Stimulated activated CD4-positive, alpha-beta T cell treated with anti-CD3 and anti-CD28 coated beads, Interleukin-1b, Interleukin-23, amount 100 ng/mL, for 48 hours (primary cell): ENCODE measurements around the gene PHF1.
"Not testable (repeated sequence)": the region's sequence is repeated elsewhere in the genome, so short reads cannot be mapped to it uniquely, and the experiment has no call there.

Experiments used
- DNase-seq: peaks from one replicate; pipeline ENCODE4 v3.0.0-alpha.2; 2020

The PHF1 gene

DNA sequence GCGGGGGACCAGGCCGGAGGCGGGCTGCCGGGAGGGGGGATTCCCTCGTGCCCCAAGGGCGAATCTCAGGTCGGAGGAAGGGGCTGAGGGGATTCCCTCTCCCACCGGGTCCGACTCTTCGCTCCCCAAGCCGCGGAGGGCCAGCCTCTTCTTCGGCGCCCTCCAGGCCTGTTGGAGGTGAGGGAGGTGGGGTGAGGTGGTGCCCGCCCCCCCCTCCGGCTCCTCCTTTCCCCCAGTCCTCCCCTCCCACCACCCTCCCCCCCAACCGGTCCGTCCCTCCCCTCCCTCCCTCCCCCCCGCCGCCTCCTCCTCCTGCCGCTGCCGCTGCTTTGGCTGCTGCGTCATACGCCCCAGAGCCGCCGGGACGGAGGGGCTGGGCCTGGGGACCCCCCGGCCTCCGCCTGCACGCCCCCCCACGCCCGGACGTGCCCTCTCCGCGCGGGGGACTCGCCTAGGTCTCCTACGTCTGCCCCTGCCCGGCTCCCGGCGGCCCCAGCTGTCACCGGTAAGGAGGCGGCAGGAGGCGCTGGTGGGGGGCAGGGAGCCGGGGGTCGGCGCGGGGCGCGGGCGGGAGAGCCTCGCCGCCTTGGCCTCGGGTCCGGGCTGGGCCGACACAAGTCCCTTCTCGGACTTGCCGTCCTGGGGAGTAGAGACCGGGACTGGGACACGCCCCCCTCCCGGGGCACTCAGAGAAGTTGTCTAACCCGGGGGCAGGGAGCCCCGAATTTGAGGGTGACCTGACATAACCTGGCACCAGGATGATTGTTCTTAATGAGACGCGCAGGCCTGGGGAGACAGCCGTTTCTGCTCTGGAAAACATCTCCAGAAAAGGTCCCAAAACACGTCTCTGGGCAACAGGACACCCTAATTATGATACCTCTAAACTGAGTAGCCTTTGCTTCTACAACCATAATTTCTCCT lies at the start of gene PHF1:
Gene PHF1 (plus strand): TSS at position 304 of the 921 bp plus-strand sequence. CDS start 1,250 bp downstream, outside the sequence.
- DNase-seq: no peak

DNA sequence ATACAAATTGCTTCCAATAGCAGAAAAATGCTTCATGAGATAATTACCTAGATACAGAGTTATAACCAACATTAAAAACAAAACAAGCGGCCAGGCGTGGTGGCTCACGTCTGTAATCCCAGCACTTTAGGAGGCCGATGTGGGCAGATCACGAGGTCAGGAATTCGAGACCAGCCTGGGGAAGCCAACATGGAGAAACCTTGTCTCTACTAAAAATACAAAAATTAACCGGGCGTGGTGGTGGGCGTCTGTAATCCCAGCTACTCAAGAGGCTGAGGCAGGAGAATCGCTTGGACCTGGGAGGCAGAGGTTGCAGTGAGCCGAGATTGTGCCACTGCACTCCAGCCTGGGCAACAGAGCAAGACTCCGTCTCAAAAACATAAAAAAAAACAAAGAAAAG lies 47.3 kb upstream of the PHF1 start:
- DNase-seq: not testable (repeated sequence)

DNA sequence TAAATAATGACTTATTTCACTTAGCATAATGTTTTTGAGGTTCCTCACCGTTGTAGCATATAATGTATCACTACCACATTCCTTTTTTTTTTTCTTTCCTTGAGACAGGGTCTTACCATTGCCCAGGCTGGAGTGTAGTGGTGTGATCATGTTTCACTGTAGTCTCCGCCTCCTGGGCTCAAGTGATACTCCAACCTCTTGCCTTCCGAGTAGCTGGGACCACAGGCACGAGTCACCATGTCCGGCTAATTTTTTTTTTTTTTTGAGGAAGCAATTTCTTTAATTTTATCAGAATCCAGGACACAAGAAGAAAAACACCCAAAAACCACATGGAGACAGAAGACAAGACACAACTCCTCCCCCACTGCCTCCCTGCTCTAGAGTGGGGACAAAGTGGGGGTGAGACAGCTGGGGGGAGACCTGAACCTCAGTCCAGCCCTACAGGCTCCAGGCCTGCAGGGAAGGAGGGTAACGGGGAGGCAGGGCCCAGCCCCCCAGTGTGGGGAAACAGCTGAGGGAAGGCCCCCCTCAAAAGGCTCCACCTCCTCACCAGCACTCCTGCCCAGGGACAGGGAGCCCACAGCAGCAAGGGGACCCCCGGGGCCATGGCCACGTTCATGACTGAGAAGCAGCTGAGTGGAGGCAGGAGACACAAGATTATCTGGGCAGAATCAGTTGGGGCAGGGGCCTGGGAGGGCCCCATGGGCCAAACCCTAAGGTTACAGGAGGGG lies 46.2 kb upstream of the PHF1 start:
- not testable (repeated sequence) for DNase-seq

DNA sequence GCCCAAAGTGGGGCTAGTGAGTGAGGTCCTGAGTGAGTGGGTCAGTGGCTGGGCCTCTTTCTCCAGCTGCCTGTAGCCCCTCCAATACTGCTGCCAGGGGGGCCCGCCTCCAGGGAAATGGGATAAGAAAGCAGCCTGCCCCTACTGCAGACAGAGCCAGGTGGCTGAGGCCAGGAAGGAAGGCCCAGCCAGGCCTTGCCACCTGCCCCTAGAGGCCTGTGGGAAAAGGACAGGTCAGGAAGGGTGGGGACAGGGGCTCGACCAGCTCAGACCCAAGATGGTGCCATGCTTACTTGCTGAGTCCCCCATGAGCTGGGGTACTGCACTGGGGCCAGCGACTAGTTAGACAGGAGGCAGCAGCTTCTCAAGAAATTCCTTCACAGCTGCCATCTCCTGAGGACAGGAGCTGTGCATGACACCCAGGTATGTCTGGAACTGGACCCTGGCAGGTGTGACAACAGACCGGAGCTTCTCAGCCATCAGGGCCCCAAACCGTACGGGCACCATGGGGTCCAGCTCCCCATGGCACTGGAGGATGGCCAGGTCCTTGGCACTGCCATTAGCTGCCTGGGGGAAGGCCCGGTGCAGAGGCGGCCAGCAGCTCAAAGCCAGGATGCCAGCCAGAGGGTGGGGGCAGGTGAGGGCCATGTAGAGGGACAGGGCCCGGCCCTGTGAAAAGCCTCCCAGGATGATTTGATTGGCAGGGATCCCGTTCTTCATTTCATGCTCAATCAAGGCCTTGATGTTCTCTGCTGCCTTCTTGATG lies 45.4 kb upstream of the PHF1 start:
- not testable (repeated sequence) for DNase-seq

DNA sequence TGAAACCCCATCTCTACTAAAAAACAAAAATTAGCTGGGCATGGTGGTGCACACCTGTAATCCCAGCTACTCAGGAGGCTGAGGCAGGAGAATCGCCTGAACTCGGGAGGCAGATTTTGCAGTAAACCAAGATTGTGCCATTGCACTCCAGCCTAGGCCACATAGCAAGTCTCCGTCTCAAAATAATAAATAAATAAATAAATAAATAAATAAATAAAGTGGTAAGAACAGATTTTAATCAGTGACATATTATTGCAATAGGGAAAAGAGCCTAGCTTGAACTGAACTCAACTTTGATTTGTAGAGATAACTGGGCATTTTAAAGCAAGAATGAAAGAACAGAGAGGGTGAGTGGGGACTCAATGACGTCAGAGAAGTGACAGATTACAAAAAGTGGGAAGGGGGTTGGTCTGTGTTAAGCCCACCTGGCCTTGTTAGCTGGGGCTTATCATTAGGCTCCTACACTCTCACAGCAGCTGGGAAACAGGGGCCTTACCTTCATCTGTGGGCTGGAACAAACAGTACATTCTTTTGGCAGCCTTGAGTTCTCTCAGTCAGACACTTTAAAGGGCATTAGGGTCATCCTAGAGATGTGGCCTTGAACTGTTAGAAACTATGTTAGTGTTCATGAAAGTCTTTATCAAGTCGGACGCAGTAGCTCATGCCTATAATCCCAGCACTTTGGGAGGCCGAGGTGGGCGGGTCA lies 43.7 kb upstream of the PHF1 start:
- no peak for DNase-seq

DNA sequence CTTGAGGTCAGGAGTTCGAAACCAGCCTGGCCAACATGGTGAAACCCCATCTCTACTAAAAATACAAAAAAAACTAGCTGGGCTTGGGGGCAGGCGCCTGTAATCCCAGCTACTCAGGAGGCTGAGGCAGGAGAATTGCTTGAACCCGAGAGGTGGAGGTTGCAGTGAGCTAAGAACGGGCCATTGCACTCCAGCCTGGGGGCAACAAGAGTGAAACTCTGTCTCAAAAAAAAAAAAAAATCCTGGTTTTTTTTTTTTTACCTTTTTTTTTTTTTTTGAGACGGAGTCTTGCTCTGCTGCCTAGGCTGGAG lies 43.1 kb upstream of the PHF1 start:
- DNase-seq: not testable (repeated sequence)

DNA sequence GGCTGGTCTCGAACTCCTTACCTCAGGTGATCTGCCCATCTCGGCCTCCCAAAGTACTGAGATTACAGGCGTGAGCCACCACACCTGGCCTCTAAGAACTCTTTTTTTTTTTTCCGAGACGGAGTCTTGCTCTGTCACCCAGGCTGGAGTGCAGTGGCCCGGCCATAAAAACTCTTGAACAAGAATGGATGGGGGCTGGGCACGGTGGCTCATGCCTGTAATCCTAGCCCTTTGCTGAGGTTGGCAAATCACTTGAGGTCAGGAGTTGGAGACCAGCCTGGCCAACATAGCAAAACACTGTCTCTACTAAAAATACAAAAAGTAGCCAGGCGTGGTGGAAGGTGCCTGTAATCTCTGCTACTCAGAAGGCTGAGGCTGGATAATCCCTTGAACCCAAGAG lies 38.9 kb upstream of the PHF1 start:
- not testable (repeated sequence) for DNase-seq

DNA sequence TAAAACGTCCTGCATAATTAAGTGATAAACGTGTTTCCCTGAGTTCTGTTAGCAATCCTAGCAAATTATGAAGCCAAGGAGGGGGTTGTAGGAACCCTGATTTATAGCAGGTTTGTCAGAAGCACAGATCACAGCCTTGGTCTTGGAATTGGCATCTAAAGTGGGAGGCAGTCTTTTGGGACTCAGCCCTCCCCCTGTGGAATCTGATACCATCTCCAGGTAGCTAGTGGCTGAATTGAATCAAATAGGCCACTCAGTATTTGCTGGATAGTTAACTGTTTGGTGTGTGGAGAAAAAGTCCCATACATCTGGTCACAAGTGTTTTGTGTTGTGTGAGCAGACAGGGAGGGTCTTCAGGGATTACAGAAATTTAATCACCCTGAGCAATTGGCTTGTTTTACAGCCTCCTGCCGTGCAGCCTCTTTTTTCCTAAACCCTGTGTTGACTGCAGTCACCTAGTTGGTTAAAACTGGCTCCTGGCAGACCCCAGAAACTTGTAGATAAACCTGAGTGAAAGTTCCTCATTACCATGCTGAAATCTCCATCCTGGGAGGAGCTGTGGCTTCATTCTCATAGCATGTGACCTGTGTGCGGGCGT lies 38.2 kb upstream of the PHF1 start:
- no peak for DNase-seq

DNA sequence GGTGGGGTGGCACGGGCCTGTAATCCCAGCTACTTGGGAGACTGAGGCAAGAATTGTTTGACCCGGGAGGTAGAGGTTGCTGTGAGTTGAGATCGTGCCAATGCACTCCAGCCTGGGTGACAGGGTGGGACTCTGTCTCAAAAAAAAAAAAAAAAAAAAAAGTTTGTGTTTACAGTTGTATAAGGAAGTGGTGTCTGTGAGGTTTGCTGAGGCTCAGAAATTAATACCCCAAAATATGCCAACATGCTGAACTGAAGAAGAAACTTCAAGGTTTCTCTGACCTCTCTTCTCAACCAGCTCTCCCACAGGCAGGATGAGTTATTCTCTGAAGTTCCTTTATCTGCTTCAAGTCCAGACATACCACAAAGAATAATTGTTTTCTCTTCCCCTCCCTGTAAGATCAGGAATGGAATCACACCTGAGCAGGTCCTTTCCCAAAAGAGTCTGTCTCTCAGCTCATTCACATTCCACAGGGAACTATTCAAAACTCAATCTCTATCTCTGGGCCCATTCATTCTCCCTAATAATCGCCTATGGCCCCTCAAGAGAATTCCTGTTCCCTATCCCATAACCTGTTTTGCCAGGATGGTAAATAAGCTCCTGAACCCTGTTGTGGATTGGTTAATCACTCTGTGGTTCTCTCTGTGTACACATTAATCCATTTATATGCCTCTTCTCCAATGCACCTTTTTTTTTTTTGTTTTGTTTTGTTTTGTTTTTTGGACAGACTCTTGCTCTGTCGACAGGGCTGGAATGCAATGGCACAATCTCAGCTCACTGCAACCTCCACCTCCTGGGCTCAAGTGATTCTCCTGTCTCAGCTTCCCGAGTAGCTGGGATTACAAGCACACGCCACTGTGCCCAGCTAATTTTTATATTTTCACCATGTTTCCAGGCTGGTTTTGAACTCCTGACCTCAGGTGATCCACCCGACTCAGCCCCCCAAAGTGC lies 36.6 kb upstream of the PHF1 start:
- no peak for DNase-seq

DNA sequence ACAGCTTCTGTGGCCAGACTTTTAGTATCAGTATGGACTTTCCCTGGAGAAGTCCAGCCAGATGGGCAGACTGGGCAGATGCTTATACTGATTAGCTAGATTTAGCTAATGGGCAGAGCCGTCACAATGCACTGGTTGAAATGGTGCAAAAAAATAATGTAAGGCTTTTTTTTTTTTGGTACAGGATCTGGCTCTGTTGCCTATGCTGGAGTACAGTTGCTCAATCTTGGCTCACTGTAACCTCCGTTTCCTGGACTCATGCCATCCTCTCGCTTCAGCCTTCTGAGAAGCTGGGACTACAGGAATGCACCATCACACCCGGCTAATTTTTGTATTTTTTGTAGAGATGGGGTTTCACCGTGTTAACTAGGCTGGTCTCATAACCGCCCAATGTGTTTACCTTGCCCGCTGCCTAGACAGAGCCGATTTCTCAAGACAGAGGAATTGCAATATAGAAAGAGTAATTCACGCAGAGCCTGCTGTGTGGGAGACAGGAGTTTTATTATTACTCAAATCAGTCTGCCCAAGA lies 35.6 kb upstream of the PHF1 start:
- DNase-seq: no peak

DNA sequence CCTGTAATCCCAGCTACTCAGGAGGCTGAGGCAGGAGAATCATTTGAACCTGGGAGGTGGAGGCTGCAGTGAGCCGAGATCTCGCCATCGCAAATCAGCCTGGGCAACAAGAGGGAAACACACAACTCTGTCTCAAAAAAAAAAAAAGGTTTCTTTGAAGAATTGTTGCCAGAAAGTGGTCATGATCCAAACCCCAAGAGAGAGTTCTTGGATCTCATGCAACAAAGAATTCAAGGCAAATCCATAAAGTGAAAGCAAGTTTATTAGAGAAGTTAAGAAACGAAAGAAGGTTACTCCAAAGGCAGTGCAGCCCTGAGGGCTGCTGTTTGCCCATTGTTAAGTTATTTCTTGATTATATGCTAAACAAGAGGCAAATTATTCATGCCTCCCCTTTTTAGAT lies 33.6 kb upstream of the PHF1 start:
- no peak for DNase-seq

DNA sequence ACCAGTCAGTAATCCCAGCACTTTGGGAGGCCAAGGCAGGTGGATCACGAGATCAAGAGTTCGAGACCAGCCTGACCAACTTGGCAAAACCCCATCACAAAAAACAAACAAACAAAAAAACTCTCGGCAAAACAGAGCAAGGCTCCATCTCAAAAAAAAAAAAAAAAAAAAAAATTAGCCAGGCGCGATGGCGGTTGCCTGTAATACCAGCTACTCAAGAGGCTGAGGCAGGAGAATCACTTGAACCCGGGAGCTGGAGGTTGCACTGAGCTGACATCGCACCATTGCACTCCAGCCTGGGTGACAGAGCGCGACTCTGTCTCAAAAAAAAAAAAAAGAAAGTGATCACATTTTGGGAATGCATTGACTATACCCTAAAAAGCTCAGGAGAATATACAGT lies 31.6 kb upstream of the PHF1 start:
- DNase-seq: not testable (repeated sequence)

DNA sequence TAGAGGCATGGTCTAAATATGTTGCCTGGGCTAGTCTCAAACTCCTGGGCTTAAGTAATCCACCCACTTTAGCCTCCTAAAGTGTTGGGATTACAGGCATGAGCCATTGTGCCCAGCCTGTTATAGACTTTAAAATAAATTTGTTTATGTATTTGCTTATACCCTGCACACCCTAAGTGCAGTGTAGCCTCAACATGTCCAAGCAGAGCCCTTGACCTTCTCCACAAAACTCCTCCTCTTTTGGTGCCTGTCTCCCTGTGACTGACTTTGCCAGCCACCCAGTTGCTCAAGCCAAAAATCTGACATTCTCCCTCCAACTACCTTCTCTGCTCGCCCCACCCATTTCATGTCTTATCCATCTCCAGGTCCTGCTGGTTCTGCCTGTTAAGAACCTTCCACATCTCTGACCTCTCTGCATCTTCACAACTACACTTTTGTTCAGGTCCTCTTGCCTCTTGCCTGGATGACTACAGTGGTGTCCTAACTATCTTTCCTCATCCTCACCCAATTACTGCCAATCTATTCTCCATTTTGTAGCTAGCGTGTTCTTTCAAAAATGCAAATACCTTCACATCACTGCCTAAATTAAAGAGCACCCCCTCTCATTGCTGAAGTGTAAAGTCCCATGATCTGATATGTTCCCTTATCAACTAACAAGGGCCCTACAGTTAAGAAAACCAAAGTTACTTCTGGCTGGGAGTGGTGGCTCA lies 30.4 kb upstream of the PHF1 start:
- no peak for DNase-seq

DNA sequence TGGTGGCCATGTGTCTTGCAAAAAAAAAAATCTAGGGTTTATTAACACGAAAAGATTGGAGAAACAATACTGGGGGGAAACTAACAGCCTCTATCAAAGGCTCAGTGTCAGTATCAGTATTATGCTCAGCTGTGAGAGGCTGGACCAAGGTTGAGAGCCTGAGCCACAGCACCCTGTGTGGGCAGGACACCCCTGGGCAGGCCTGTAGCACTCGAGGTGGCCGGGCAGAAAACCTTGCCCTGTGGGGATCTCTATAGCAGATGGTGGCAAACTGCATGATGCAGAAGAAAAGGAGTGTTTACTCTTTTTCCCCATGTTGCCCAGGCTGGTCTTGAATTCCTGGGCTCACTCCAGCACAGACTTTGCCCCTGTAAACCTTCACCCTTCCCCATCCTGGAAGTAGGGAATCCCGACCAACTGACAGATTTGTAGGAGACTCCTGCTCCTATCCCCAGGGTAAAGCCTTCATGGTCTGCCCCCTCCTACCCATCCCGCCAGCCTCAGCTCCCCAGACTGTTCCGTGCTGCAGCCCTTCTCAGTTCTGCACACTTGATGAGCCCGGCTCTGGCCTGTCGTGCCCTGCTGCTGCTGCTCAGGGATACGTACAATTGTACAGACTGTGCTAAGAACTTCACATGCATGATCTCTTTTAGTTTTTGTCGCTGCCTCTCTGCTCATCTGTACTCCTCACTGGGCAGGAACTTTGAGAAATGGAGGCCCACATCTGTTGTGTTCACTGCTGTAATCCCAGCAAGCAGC lies 27.2 kb upstream of the PHF1 start:
- no peak for DNase-seq

DNA sequence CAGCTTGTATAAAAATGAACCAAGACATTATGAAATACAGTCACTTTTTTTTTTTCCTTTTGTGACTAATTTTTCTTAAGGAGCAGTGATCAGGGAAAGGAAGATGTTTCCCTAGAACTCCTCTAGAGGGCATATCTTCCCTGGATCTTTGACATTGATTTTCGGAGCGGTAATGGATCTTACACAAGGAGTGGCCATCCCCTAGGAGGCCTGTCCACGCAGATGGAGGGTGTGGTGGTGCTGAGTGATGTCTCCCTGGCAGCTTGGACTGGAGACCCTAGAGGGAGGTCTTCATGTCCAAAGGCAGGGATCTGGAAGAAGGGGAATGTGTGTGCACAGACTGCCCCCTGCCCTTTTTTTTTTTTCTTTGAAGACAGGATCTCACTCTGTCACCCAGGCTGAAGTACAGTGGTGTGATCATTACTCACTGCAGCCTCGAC lies 26.2 kb upstream of the PHF1 start:
- no peak for DNase-seq

DNA sequence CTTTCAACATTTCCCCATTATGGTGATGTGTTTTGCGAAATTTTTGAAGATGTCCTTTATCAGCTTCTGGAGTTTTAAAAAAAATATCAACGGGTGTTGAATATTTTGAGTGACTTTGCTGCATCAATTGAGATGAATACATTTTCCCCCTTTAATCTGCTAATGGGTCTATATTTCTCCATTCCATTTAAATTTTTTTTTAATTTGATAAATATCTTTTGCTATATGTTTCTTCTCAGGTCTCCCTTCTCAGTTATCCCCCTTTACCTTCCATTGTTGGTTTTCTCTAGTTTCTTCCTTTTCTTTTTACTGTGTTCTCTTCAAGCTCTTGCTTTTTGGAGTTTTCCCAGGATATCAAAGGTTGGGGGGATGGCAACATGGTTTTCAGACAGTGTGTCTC lies 20.6 kb upstream of the PHF1 start:
- no peak for DNase-seq

DNA sequence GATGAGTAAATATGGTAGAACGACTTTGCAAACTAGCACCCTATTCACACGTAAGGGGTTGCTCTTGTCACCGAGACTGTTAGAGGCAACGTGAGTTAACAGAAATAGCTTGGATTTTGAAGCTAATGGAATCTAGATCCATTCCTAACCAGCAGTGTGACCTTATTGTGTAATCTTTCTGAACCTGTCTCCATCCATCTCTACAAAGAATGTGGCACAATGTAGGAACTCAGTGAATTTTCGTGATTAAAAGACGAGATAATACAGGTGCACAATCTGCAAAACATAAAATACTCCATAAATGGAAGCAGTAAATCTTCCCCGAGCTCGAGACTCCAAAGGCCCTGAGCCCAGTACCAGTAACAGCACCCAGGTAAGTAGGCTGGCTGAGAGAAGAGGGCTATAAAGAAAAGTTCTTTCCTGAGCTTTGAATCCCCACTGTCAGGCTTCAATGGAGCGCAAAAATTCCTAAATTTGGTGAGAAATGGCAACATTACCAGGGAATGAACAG lies 20.0 kb upstream of the PHF1 start:
- no peak for DNase-seq

DNA sequence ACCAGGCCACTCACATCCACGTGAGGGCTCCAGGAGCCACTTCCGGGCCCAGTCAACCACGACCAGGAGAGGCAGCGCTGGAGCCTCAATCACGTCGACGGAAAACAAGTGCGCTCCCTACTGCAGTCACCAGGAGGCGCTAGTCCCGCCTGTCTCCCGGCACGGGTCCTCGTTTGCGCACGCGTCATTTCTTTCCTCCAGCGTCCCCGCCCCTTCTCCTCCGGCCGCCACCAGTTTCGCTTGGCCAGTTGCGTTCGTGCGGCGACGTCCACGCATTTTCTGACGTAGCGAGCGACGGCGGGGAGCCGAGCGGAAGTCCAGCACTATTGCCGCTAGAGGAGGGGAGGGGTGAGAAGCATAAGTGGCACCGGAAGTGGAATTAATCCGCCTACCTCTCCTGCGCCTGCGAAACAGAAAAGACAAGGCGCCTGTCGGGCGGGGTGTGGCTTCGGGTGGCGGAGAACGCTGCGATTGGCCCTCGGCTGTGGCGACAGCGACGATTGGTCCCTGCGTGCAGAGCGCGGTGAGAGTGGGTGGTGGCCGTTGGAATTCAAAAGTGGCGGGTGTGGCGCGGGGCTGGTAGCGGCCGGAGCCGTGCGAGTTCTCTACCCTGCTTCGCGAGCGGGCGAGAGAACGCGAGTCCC lies 19.4 kb upstream of the PHF1 start, which contains the start of gene KIFC1:
Gene KIFC1 (plus strand): TSS at position 546 of the 644 bp plus-strand sequence. CDS start 163 bp downstream, outside the sequence.
- DNase-seq: peak; percentile 99
